Endothelial cell of umbilical vein (primary cell): Measurements from ENCODE around the gene EYS. TPM values are rescaled to one million over a fixed set of nuclear protein-coding genes. Genes with fewer than 3 reads are reported as not detected.
A peak's percentile ranks its signal among the peaks of the same experiment; 100 is the strongest.

Experiments
- BruUV-seq: library from RNA; stranded (reverse); fragments of 400-500 nt; replicated peaks from 2 replicates; lab custom pipeline; 2021; lab: Mats Ljungman, UMichigan
- CTCF ChIA-PET: fragments of 300-600, 350-600 bp; sonication (Branson Sonifier 250); formaldehyde crosslinking; loops from one replicate; lab custom pipeline; 2021; ENCODE audit warnings: antibody characterized with exemption, inconsistent platforms; lab: Charles Lee
- POLR2A ChIA-PET: fragments of 300-600, 350-600 bp; sonication (Branson Sonifier 250); formaldehyde crosslinking; loops from one replicate; lab custom pipeline; 2021; ENCODE audit warnings: antibody characterized with exemption, inconsistent platforms; lab: Charles Lee
- DNase-seq: peaks from one replicate; pipeline ENCODE4 v3.0.0-alpha.2; 2011; ENCODE audit warnings: low read depth, low spot score
- FAIRE-seq: peaks from 2 replicates; lab custom pipeline; 2011; peaks lifted over from hg19 to GRCh38; lab: Jason Lieb, UNC
- H2AFZ ChIP-seq: 2 replicates; pipeline ENCODE4 v1.6.0; 2012; ENCODE audit warnings: low read depth, low read length, control low read depth, inconsistent platforms
- H3K27ac ChIP-seq: 2 replicates; pipeline ENCODE4 v1.5.1; 2011; ENCODE audit warnings: low read depth, mild to moderate bottlenecking, control low read depth, low read length, moderate library complexity; ENCODE audit not compliant: insufficient read depth
- H3K27me3 ChIP-seq, 2 experiments: 2 replicates each; pipeline versions ENCODE4 v1.6.0 to v1.6.1; 2011; ENCODE audit warnings: low read length in 2 of 2, mixed read lengths in 1 of 2; ENCODE audit not compliant: control insufficient read depth in 2 of 2, insufficient read depth in 2 of 2
- H3K36me3 ChIP-seq, 2 experiments: 2 replicates in 1 of 2; 3 replicates in 1 of 2; pipeline ENCODE4 v1.5.1; 2011; ENCODE audit warnings: low read length in 2 of 2, mild to moderate bottlenecking in 1 of 2, moderate library complexity in 1 of 2; ENCODE audit not compliant: control insufficient read depth in 2 of 2, insufficient read depth in 2 of 2; ENCODE audit errors: extremely low read depth in 1 of 2
- H3K4me1 ChIP-seq: 3 replicates; pipeline ENCODE4 v1.5.1; 2011; ENCODE audit warnings: mild to moderate bottlenecking, low read length; ENCODE audit not compliant: control insufficient read depth, insufficient read depth; ENCODE audit errors: extremely low read depth
- H3K4me2 ChIP-seq: 2 replicates; pipeline ENCODE4 v1.6.1; 2011; ENCODE audit warnings: low read length, control low read depth, mixed read lengths; ENCODE audit not compliant: insufficient read depth
- H3K4me3 ChIP-seq, 3 experiments: fragments of 200-600 bp in 1 of 3; sonication (generic), shearing (Covaris generic) in 1 of 3; replicated peaks in 1 of 3; 2 replicates each; pipeline ENCODE4 v1.5.1; 2011 to 2016; ENCODE audit warnings: control low read depth in 3 of 3, low read length in 3 of 3, mild to moderate bottlenecking in 2 of 3, inconsistent platforms in 1 of 3, low read depth in 1 of 3, moderate library complexity in 1 of 3; ENCODE audit not compliant: insufficient read depth in 1 of 3
- H3K79me2 ChIP-seq: 2 replicates; pipeline ENCODE4 v1.6.0; 2012; ENCODE audit warnings: low read length, inconsistent platforms; ENCODE audit not compliant: control insufficient read depth, insufficient read depth
- H3K9ac ChIP-seq: replicated peaks from 2 replicates; pipeline ENCODE3; 2011; ENCODE audit warnings: low read length, control low read depth; ENCODE audit not compliant: insufficient read depth; ENCODE audit errors: extremely low read depth
- H3K9me1 ChIP-seq: replicated peaks from 3 replicates; pipeline ENCODE4 v1.6.0; 2011; ENCODE audit warnings: mild to moderate bottlenecking, low read length; ENCODE audit not compliant: control insufficient read depth, insufficient read depth; ENCODE audit errors: extremely low read depth
- H3K9me3 ChIP-seq: replicated peaks from 2 replicates; pipeline ENCODE4 v1.5.1; 2012; ENCODE audit warnings: low read length, inconsistent platforms; ENCODE audit not compliant: control insufficient read depth, insufficient read depth
- H4K20me1 ChIP-seq: replicated peaks from 2 replicates; pipeline ENCODE3; 2011; ENCODE audit warnings: mild to moderate bottlenecking, low read length; ENCODE audit not compliant: control insufficient read depth, insufficient read depth; ENCODE audit errors: extremely low read depth
- EZH2 ChIP-seq: IDR thresholded peaks from 2 replicates; pipeline ENCODE4 v1.6.1; 2012; ENCODE audit warnings: borderline replicate concordance, low read depth, mild to moderate bottlenecking, moderate library complexity, low read length, inconsistent platforms; ENCODE audit not compliant: severe bottlenecking
- FOS ChIP-seq: IDR thresholded peaks from 2 replicates; pipeline ENCODE4 v1.6.1; 2011; ENCODE audit warnings: mild to moderate bottlenecking, low read length, moderate library complexity, borderline replicate concordance; ENCODE audit not compliant: insufficient read depth
- GATA2 ChIP-seq: IDR thresholded peaks from 2 replicates; pipeline ENCODE4 v1.7.0; 2011; ENCODE audit warnings: low read depth, mild to moderate bottlenecking, moderate library complexity, mixed read lengths, low read length; ENCODE audit not compliant: insufficient read length, insufficient read depth
- JUN ChIP-seq: IDR thresholded peaks from 2 replicates; pipeline ENCODE4 v1.6.1; 2011; ENCODE audit warnings: borderline replicate concordance, low read depth; ENCODE audit not compliant: insufficient read length, insufficient read depth
- MAX ChIP-seq: IDR thresholded peaks from 2 replicates; pipeline ENCODE4 v1.6.1; 2011; ENCODE audit not compliant: insufficient read depth, insufficient read length
- MYC ChIP-seq: IDR thresholded peaks from one replicate; pipeline ENCODE4 v1.6.1; 2011; ENCODE audit warnings: mild to moderate bottlenecking, low read depth, low read length
- POLR2A ChIP-seq: IDR thresholded peaks from 2 replicates; pipeline ENCODE4 v1.6.1; 2012; ENCODE audit warnings: low read depth, mild to moderate bottlenecking, control low read depth, low read length
- POLR2AphosphoS5 ChIP-seq: IDR thresholded peaks from 2 replicates; pipeline ENCODE4 v1.6.1; 2012; ENCODE audit warnings: low read depth, mild to moderate bottlenecking, control low read depth, low read length, moderate library complexity; ENCODE audit not compliant: insufficient read depth
- dilution Hi-C: fragments of 300-500 bp; cut with MboI; formaldehyde crosslinking; loops from one replicate; pipeline ENCODE4 v1.15.0; 2019; ENCODE audit warnings: low sequenced_read_pairs; ENCODE audit not compliant: extremely low pct_ligation_motif_present
- intact Hi-C: fragments of 100-400 bp; cut with micrococcal nuclease; formaldehyde crosslinking; loops from one replicate; pipeline ENCODE4 v1.10.0; 2022
- polyA plus RNA-seq, 4 experiments: library from polyadenylated mRNA; depleted of rRNA in 3 of 4; stranded (reverse) in 3 of 4; unstranded in 1 of 4; fragments of >200 nt; gene quantifications; 2 replicates each; pipeline versions ENCODE4 v1.2.1 to v1.2.3, GENCODE V29; 2011 to 2012; ENCODE audit warnings: missing spikeins in 1 of 4
- total RNA-seq: library from RNA; stranded (reverse); gene quantifications from 2 replicates; pipeline ENCODE4 v1.2.3, GENCODE V29; 2021
- TF ChIP-seq, protein P1 (sequence below), 2 donors: IDR thresholded peaks; 1 replicate in 1 of 2; 2 replicates in 1 of 2; pipeline ENCODE4 v1.5.1; 2011; ENCODE audit warnings: low read length in 2 of 2, mild to moderate bottlenecking in 2 of 2, moderate library complexity in 2 of 2, control low read depth in 1 of 2, inconsistent platforms in 1 of 2, low read depth in 1 of 2; ENCODE audit not compliant: insufficient read depth in 1 of 2; ENCODE audit errors: extremely low read depth in 1 of 2

Gene EYS
- total and polyA plus RNA-seq, 2 donors (not counting 3 experiments of a cell fraction or from before 2014, with no cell fraction given), result 0.01 to 0.27 TPM

DNA sequence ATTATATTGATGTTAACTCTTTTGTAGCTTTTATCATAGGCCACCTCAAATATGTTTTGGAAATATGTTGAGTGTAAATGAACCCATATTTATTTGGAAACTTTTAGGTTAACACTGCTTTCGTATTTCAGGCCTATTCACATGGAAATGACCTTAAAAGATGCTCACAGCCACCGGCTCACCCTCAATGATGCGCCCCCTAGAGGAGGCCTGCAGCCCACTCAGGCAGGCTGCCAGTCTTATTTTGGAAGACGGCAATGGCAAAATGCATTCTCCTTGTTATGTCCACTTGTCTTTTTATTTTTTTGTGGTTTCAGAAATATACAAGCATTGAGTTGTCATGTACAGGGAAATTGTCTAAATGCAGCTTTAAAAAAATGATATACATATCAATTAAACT is 1201.7 kb downstream of the EYS start:
- dilution Hi-C loops (no loop called here), intact Hi-C loops (no loop called here)
- CTCF ChIA-PET, result interaction anchor here (0.9 to 1.7 kb wide), 4 partner anchors 8 to 27 kb away, joined by 3 to 5 read pairs (median 4); no protein-coding TSS in a partner anchor
- H3K27me3 ChIP-seq, result no peaks in the 10 kb centered on the region
- DNase-seq (no peak), FAIRE-seq (no peak)
- no peaks in the 10 kb centered on the region for H3K9me3 ChIP-seq
- H2AFZ ChIP-seq, result no peak overlapping the region
- no peaks in the 10 kb centered on the region for H3K9me1 ChIP-seq
- no peaks in the 10 kb centered on the region for H3K79me2 ChIP-seq
- no peak overlapping the region for H3K4me3 ChIP-seq
- H4K20me1 ChIP-seq, result no peaks in the 10 kb centered on the region
- H3K36me3 ChIP-seq, result no peaks in the 10 kb centered on the region
- TF ChIP-seq FOS, result no peak
- TF ChIP-seq, protein P1, sequence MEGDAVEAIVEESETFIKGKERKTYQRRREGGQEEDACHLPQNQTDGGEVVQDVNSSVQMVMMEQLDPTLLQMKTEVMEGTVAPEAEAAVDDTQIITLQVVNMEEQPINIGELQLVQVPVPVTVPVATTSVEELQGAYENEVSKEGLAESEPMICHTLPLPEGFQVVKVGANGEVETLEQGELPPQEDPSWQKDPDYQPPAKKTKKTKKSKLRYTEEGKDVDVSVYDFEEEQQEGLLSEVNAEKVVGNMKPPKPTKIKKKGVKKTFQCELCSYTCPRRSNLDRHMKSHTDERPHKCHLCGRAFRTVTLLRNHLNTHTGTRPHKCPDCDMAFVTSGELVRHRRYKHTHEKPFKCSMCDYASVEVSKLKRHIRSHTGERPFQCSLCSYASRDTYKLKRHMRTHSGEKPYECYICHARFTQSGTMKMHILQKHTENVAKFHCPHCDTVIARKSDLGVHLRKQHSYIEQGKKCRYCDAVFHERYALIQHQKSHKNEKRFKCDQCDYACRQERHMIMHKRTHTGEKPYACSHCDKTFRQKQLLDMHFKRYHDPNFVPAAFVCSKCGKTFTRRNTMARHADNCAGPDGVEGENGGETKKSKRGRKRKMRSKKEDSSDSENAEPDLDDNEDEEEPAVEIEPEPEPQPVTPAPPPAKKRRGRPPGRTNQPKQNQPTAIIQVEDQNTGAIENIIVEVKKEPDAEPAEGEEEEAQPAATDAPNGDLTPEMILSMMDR (IDR thresholded peaks at IDR 0.05; ENCODE audit: extremely low read depth in 1 of 2, insufficient read depth in 1 of 2, low read depth in 1 of 2, low read length in 2 of 2), result peak; percentile 42 to 44
- POLR2A ChIA-PET, result no interaction called here
- H3K4me1 ChIP-seq, result peaks cover 12% of the 10 kb centered on the region
- no peak overlapping the region for H3K27ac ChIP-seq
- no peak overlapping the region for H3K9ac ChIP-seq
- BruUV-seq, result no TSS peak
- no peak overlapping the region for H3K4me2 ChIP-seq

DNA sequence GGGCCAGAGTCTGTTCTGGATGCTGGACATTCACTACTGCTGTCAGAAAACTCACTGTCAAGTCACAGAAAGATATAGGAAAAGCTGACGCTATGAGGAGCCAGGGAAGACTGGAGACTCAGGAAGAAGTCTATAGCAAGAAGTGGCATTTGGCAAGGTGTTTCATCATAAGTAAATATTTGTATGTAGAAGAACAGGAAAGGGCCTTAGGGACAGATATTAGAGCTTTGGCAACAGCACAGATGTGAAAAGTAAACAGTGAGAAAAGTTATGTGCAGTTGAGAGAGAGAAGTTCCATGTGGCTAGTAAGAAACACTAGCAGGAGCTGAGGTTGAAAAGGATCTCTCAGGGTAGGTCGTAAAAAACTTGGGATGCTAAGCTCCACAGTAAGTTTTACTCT is 1202.5 kb downstream of the EYS start:
- ChIA-PET CTCF (interaction anchor here (0.9 to 1.7 kb wide), 5 partner anchors 8 to 28 kb away, joined by 3 to 5 read pairs (median 4); no protein-coding TSS in a partner anchor), POLR2A (interaction anchor here (0.5 kb wide), 1 partner anchor 585 kb away, joined by 3 read pairs; no protein-coding TSS in a partner anchor)
- Histone ChIP-seq H3K9me1 (no peaks in the 10 kb centered on the region), H4K20me1 (no peaks in the 10 kb centered on the region), H3K9me3 (no peaks in the 10 kb centered on the region), H3K36me3 (no peaks in the 10 kb centered on the region), H2AFZ (peak overlapping the region; percentile 9), H3K27ac (no peak overlapping the region), H3K9ac (no peak overlapping the region), H3K79me2 (no peaks in the 10 kb centered on the region), H3K4me2 (no peak overlapping the region), H3K4me3 (no peak overlapping the region), H3K4me1 (peaks cover 12% of the 10 kb centered on the region), H3K27me3 (no peaks in the 10 kb centered on the region)
- TF ChIP-seq MYC (no peak), JUN (no peak), EZH2 (no peak), MAX (no peak), POLR2A (no peak), FOS (no peak), POLR2AphosphoS5 (no peak), GATA2 (no peak)
- TF ChIP-seq, protein P1 (IDR thresholded peaks at IDR 0.05; ENCODE audit: extremely low read depth in 1 of 2, insufficient read depth in 1 of 2, low read depth in 1 of 2, low read length in 2 of 2), result no peak
- no TSS peak for BruUV-seq
- intact Hi-C loops, result no loop called here
- dilution Hi-C loops, result no loop called here
- FAIRE-seq (no peak), DNase-seq (peak; percentile 47)
